HG02678 (cell line): ENCODE results near the gene MRTFA.
A peak's percentile ranks its signal among the peaks of the same experiment; 100 is the strongest.

Experiments used
- ATAC-seq: cut with Tn5 transposase; IDR thresholded peaks from one replicate; pipeline ENCODE4 v1.9.1; 2021; ENCODE audit warnings: mild to moderate bottlenecking, moderate library complexity; ENCODE audit not compliant: unreplicated experiment

The MRTFA gene

GRCh38 chr22:40415531-40416266, 220.8 kb downstream of the MRTFA start:
- ATAC-seq = no peak

- peak; percentile 53 for ATAC-seq
Measured at GRCh38 chr22:40414838-40415505, 221.5 kb downstream of the MRTFA start.

DNA sequence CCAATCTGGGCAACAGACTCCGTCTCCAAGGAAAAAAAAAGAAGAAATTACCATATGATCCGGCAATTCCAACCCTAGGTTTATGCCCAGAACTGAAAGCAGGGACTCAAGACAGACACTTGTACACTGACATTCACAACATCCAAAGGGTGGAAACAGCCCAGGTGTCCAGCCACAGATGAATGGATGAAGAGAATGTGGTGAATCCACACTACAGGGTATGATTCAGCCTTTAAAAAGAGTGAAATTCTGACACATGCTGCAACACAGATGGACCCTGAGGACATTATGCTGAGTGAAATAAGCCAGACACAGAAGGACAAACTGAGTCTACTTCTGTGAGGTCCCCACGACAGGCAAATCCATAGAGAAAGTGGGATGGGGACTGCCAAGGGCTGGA, 222.2 kb downstream of the MRTFA start:
- ATAC-seq = peak; percentile 5

DNA sequence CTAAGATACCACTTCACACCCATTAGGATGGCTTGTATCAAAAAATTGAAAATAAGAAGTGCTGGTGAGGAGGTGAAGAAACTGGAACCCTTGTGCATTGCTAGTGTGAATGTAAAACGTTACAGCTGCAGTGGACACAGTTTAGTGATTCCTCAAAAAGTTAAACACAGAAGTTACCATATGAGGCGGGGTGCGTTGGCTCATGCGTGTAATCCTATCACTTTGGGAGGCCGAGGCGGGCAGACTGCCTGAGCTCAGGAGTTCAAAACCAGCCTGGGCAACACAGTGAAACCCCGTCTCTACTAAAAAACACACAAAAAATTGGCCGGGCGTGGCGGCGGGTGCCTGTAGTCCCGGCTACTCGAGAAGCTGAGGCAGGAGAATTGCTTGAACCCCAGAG, 222.6 kb downstream of the MRTFA start:
- no peak for ATAC-seq

GRCh38 chr22:40412441-40412840, 224.1 kb downstream of the MRTFA start:
- ATAC-seq = peak; percentile 52

GRCh38 chr22:40411506-40411861, 225.0 kb downstream of the MRTFA start:
- ATAC-seq = no peak

DNA sequence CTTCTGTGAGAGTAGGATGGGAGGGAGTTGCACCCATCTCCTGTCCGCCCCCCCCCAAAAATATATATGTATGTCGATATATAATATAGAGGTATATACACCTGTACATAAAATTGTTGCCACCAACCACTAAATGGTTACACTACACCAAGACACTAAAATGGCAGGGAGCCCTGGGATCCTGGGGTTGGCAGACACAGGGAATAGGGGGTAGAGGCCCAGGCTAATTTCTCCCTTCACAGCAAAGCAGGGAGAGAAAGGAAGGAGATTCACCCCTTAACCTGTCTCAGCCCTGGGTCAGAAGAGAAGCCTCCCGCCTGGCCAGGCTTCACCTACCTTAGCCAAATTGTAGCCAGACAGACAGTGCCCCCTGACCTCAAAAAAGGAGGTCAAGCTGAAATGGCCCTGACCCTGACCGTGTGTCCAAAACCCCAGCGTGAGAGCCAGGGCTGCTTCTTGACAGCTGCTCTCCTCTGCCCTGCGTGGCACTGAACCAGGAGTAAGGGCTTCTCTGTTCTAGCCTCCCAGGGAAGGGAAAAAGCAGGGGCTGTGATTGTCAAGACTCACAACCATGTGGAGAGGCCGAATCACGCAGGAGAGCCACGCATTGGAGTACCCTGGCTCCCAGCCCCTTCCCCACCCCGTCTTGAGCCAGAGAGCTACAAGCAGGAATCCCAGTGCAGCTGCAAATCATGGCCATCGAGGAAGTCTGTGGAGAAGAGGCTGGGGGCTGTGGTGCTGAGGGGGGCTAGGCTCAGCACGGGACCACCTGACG, 225.6 kb downstream of the MRTFA start:
- ATAC-seq = no peak

GRCh38 chr22:40410272-40410671, 226.2 kb downstream of the MRTFA start:
- ATAC-seq = no peak

DNA sequence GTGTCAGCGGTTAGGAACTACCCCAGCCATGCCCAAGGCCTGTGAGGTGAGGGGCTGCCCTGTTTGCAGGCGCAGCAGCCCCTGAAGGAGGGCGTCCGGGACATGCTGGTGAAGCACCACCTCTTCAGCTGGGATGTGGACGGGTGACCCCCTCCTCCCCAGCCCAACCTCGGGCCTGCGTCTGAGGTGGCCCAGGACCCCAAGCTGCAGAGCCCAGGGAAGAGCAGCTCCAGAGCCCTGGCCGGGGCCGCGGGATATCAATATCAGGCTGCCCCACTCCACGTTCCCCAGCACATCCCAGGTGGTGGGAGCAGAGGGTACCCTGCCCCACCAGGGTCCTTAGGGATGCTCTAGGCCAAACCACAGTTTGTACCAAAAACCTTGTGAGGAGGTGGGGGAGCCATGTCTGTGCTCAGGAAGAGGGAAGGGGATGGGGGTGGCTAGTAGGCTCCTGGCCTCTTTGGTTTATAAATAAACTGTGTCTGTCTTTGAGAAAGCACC, 226.9 kb downstream of the MRTFA start:
- ATAC-seq = no peak

DNA sequence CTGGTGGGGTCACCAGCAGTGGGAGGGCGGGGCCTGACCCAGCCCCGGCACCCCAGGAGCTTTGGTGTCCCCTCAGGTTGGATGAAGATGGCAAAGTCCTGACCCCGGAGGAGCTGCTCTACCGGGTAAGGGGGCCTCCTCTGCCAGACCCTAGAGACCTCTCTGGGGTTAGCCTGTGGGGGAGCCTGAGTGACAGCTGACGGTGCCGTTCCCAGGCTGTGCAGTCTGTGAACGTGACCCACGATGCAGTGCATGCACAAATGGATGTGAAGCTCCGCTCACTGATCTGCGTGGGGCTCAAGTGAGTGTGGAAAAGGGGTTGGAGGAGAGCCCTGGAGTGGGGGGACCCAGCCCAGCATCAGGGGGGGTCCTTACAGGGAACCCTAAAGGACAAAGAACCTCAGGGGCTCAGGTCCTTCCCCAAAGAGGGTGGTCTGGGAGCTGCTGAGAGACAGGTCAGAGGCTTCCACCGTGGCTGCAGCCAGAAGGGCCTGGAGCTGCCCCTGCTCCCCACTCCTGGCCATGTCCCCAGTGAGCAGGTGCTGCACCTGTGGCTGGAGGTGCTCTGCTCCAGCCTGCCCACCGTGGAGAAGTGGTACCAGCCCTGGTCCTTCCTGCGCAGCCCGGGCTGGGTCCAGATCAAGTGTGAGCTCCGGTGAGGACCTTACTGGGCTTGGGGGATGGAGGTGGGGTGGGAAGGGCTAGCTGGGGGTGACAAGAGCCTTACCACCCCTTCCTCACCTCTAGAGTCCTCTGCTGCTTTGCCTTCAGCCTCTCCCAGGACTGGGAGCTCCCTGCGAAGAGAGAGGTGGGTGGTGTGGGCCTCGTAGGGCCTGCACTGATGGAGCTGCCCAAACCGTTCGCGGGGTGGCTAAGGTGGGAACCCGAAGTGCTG, 227.6 kb downstream of the MRTFA start:
- no peak for ATAC-seq

- ATAC-seq = no peak
Measured at GRCh38 chr22:40407831-40408717, 228.4 kb downstream of the MRTFA start.

GRCh38 chr22:40407021-40407761, 229.3 kb downstream of the MRTFA start:
- no peak for ATAC-seq

- no peak for ATAC-seq
Measured at GRCh38 chr22:40406063-40406890, 230.2 kb downstream of the MRTFA start.

DNA sequence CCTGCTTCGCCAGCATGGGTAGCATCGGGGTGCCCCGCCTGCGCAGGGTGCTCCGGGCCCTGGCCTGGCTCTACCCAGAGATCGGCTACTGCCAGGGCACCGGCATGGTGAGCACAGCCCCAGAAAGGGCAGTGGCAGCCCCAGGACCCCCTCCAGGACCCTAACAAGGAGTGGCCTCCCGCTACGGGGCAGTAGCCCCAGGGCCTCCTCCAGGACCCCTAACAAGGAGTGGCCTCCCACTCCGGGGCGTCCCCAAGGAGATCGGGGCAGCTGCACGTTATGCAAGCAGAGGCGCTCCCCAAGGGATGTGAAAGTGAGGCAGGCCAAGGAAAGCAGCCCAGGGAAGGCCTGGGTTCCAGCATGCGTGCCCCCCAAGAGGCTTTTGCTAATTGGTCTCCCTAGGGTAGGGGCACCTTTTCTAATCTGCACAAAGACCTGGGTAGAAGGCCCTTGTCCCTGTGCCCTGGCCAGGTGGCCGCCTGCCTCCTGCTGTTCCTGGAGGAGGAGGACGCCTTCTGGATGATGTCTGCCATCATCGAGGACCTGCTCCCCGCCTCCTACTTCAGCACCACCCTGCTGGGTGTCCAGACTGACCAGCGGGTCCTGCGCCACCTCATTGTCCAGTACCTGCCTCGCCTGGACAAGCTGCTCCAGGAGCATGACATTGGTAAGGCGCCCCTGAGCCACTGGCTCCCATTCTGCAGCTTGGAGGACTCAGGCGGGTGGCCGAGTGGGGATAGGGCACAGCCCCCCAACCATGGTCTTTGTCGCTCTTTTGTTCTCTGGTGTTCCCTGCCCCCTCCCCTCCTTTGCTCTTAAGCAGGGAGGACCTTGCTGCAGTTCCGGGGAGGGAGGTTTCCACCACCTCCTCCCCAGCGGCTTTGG, 231.1 kb downstream of the MRTFA start:
- ATAC-seq = no peak

GRCh38 chr22:40404251-40405177, 232.0 kb downstream of the MRTFA start:
- ATAC-seq = no peak

DNA sequence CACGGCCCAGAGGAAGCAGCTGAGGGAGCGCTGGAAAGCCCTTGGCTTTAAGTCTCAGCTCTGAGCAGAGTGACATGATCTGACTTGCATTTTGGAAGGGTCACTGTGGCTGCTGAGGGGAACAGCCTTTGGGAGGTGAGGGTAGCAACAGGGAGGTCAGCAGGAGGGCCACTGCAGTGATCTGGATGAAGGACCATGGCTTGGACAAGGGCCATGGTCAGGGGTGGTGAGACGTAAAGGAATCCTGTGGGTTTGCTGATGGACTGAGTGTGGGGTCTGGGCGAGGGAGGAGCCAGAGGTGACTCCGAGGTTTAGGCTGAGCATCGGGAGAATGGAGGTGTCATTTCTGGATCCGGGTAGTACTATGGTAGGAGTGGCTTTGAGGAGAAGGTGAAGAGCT, 232.9 kb downstream of the MRTFA start:
- no peak for ATAC-seq
